OCI-M2 (cell line): ENCODE measurements around the gene ZNF862.

Experiments used
- DNase-seq: peaks from one replicate; lab custom pipeline; 2025; ENCODE audit not compliant: unreplicated experiment; lab: John Stamatoyannopoulos, UW

The ZNF862 gene

GRCh38 chr7:149864751-149865150 is 26.6 kb downstream of the ZNF862 start:
- no peak for DNase-seq

DNA sequence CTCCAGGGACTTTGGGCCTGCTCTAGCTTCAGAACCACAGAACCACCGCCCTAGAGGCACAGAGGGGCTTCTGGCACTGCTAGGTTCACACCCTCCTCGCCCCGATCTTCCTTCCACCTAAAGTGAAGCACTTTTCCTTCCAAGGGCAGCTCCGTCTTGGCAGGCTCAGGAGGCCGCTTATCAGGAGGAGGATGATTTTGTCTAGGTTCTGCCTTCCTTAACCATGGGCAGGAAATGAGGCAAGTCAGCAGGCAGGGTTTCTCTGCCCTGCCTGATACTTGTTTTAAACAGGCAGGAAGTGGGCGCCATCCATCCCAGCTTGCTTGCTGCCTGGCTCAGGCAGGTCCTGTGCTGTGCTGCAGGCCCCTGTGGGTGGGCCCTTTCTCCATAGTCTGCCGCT is 27.3 kb downstream of the ZNF862 start:
- no peak for DNase-seq

DNA sequence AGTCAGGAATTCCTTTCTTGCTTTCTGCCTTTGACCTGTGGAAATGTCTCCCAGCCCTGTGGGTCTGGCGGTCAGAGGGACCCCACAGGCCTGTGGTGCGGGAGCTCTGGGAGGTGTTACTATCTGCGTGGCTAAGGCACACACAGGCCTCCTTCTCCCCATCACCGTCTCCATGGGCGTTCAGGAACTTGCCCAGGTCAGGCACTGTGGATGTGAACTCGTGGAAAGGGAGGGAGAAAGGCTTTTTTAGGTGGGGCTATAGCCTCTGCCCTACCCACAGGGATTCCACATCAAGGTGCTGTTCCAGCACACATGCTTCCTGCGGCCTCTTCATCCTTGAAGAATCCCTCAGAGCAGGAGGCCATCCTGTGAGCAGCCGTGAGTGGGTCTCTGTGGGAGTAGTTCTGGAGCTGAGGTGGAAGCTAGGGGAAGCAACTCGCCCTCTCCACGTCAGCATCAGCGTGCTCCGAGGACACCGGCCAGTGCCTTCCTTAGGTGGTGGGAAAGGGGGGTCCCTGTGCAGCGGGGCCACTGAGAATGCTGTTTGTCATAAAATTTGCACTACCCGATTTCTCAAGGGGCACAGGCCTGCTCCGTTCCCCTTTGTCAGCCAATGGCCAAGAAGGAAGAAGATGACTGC is 28.1 kb downstream of the ZNF862 start:
- DNase-seq, result no peak

DNA sequence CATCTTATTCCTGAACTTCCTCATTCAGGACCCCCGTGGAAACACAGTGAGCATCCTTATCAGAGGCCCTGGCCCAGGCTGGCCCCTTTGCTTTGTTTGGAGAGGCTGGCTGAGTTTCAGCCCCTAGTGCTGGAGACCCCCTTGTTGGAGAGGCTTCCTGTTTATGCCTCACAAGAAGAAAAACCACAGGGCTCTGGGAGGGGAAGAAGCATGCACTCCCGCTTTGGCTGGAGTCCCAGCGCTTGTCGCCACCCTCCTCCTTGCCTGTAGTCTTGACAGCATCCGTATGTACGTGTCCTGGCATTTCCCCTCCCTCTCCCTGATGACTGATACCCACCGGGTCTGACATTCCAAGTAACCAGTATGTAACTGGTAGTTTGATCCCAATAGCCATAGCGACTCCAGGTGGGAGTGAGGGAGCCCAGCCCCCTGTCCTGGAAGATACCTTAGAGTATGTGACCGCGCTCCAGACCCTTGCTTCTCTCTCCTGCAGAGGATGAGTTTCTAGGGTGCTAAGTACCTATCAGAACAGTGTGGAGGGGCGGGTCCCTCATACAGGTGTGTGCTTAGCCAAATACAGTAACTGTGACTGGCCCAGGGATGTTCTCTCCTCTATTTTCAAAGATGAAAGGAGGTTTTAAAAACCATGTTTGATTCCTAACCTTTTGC is 28.7 kb downstream of the ZNF862 start:
- peak; percentile 20 for DNase-seq

DNA sequence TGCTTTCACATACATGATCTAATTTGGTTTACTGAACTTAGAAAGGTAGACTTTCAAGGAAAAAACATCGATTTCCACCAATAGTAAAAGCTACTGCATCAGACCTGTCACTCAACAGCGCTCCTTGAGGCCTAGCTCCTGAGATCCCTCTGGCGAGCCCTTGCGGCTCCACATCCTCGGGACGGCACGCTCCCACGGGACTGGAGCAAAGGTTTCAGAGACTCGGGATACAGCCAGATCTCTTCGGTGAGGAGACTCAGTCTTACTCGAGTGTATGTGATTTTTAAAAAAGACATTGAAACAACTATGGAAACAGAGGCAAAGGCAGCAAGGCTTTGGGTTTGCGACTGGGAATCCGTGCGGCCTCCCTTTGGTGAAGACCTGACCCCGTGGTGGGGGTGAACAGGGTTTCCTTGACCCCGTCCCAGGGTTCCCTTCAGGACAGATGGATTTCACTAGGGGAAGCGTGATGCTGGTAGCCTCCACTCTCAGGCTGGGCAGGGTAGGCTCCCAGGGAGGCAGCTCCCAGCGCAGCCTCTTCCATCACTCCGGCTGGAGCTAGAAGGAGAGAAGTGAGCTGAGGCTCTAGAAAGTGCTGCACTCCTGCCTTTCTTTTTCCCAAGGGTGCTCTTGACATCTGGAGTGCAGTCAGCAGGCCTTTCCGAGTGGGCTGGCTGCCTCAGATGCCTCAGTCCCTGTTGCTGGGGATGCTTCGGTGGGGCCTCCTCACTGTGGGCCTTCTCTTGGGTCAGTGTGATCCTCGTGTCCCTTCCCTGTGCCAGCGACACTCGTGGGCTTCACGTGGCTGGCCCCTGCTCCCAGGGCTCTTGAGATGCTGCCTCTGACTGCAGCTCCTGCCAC is 29.8 kb downstream of the ZNF862 start:
- DNase-seq, result no peak

DNA sequence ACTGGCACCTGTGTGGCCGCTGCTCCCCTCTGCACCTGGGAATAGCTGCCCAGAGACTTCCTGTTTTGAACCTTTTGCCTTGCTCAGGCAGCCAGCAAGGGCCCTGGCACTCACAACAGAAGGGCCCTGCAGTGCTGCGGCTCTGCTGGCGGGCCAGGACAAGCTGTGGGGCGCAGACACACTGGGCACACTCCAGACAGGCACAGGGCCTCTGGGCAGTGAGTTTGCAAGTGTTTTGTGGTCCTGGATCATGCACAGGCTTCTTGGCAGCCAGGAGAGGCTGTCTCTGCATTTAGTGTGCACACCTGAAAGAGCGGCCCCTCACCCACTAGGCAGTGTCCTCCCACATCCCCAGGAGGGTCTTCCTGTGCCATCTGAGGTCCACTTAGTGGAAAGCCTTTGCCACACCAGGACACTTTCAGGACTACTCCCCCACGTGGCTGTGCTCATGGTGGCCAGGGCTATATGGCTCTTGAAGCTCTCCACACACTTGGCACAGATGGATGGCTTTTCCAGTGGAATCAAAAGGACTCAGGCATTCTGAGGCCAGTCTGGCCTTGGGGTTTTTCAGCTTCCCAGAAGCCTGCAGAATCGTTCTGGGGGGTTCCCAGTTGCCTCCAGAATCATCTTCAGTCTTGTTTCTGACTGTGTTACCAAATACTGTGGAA is 30.6 kb downstream of the ZNF862 start:
- DNase-seq, result no peak

GRCh38 chr7:149869291-149869650 is 31.1 kb downstream of the ZNF862 start:
- no peak for DNase-seq

DNA sequence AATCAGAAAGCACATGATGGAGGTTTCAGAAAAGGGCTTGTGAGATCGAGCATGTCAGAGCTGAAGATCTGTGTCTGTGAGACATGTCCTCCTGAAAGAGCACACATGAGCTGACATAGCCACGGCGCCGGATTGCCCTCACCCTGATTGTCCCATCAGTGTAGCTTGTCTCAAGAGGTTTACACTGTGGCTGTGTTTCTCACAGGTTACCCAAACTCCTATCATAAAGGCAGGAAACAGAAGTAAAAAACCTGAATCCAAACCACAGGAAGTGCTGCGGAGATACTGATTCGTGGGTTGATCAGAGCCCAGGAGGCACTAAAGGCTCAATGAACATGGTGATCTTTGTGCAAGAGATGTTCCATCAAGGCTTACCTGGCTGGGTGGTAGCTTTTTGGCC is 31.7 kb downstream of the ZNF862 start:
- DNase-seq, result no peak

DNA sequence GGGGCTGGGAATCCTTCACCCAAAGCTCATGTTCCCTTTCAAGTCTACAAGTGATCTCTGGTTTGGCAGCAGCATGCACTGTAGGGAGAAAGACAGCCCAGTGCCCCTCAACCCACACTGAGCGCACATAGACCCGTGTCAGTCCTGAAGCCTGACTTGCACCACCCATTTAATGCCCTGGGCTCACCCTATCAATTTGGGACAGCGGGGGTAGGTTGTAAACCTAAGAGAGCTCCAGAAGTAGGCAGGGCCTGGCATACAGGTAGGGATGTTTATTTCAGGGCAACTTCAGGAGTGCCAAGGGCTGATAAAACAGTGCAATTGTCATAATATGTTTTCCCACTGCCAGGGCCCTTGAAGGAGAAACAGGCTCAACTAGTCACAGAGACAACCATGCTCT is 32.1 kb downstream of the ZNF862 start:
- DNase-seq, result no peak

DNA sequence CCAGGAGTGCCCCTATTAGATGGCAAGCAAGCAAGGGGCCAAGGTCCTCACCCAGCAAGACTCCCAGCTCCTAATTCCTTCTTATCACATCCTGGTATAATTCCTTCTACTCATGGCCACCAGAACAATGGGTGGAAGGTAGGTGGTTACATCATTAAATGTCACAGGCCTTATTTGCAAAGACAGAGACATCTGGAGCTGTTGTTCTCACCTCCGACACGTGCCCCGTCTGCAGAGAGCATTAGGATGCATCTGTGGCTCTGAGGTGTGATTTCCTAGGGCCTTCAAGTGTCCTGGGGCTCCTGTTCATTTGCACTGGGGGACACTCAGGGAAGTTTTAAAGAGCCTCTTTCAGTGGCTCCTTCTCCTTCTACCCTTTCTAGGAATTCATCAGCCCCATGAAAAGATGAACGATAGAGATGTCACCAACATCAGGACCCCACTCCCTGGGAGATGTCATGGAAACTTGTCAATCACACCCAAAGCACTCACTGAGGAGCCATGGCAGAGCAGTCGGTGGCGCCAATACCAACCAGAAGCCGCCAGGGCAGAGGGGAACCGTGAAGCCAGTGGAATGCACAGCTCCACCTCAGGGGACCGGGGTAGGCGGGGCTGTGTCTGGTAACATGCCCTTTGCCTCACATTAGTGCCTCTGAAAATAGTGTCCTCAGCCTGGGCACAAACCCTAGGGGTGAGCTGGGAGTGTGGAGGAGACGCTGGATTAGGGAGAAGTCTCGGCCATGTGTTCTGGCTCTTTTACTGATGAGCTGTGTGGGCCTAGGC is 32.7 kb downstream of the ZNF862 start:
- DNase-seq, result no peak

- no peak for DNase-seq
These were observed 33.4 kb downstream of the ZNF862 start for GRCh38 chr7:149871576-149871975.

DNA sequence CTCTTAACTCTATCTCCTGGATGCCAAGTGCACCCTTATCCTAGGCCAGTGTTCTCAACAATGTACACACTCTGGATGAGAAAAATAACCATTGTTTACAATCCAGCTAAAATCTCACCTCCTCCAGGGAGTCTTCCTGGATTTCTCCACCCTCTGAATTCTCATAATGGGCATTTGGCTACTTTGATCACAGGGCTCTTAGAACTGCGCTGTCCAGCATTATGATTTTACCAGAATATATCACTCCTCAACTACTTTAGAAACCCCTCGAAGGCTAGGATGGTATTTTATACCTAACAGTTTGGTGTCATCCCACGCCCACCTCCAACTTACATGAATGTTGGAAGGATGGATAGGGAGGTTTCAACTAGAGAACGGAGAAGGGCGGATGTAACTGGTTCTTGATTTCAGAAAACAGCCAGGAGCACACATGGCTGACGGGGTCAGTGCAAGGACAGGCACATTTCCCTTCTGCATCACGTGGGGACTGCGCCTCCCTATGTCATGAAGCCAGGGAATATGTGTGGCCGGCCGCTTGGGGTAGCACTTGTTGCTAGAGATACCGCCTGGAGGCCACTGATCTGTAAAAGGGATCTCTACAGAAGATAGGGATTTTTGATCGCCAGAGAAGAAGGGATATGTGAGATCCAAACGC is 34.4 kb downstream of the ZNF862 start:
- DNase-seq, result peak; percentile 58

DNA sequence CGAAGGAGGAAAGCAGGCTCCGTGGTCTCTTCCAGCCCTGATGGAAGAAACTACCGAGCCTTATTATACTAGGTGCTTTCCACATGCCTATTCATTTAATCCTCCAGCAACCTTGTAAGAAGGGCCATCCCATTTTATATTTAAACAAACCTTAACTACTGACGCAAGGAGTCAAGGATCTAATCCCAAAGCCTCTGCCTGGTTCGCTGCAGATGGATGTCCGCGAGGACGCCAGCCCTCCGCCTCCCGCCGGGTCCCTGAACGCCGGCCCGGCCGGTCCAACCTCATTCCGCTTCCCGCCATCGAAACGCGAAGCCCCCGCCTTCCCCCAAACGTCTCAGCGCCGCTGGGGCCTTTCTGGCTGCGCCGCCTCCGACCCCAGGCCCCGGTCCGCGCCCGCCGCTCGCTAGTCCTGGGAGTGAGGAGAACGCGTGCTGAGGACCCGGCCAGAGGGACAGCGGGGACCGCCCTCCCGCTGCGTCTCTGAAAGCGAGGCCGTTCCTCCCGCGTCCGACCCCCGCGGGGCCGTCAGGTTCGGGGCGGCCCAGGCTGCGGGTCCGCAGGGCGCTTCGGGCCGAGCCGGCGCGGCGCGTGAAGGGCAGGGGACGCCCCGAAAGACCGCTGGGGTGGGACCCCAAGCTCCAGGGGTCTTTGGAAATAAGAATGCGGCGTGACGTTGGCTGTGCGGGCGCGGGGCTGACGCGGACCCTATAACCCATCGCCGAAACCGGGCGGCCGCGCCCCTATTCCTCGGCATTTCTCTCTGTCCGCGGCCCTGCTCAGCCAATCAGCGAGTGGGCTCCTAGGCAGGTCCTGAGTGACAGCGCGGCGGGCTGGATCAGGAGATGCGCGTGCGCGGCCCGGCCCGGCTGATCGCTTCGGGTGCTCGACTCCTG is 35.1 kb downstream of the ZNF862 start, which contains the start of gene ATP6V0E2:
Gene ATP6V0E2, plus strand, starts transcription at position 896 of the 896 bp plus-strand sequence. CDS start 97 bp downstream, outside the sequence.
- DNase-seq, result peak; percentile 81

DNA sequence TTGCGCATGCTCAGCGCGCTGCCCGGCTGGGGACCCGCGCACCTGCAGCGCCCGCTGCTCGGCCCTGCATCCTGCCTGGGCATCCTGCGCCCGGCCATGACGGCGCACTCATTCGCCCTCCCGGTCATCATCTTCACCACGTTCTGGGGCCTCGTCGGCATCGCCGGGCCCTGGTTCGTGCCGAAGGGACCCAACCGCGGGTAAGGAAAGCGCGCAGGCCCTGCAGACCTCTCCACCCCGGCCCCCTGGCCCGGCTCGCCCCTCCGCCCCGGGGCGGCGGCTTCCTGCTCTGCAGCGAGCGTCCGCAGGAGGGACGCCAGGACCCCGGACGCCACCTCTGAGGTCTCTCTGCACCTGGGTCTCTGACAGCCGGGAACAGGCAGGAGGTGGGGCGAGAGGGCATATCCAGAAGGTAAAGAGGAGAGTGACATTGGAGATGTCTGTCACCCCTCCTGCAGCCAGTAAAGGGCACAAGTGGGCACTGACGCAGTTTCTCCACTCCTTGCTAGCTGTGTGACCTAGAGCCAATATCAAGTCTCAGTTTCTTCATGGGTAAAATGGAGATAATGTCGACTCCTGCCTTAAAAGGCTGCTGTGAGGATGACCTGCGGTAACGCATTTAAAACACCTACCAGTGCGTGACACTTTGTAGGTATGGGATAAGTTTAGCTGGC is 35.9 kb downstream of the ZNF862 start:
- DNase-seq, result no peak

- no peak for DNase-seq
These were observed 36.5 kb downstream of the ZNF862 start for GRCh38 chr7:149874644-149875028.

- no peak for DNase-seq
These were observed 37.2 kb downstream of the ZNF862 start for GRCh38 chr7:149875396-149875795.

GRCh38 chr7:149877890-149878522 is 39.8 kb downstream of the ZNF862 start:
- no peak for DNase-seq

GRCh38 chr7:149878523-149878921 is 40.3 kb downstream of the ZNF862 start:
- DNase-seq, result no peak
